ENCODE data around the gene ATP2C1. TPM values are rescaled to one million over a fixed set of nuclear protein-coding genes. Genes with fewer than 3 reads are reported as not detected.
A peak's percentile ranks its signal among the peaks of the same experiment; 100 is the strongest.

ATP2C1 gene
- total RNA-seq, 1 experiment from 2014 or later: 84.4 TPM

DNA sequence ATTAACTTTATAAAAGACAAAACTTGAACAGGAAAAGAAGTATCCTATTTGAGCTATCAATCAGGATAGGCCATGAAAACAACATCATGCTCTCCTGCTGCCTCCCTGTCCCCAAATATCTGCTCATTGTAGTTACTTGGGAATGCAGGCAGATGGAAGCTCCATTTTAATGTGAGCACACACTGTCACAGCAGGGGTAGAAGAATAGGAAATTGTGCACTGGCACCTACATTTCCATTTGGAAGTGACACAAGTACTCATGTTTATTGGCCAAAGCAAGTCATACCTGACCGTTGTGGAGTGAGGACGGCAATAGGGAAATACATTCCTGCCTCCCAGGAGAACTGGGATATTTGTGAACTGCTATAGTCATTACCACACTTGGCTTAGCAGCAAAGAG lies 80.3 kb downstream of the ATP2C1 start:
- DNase-seq (ENCODE audit: low read depth): no peak

DNA sequence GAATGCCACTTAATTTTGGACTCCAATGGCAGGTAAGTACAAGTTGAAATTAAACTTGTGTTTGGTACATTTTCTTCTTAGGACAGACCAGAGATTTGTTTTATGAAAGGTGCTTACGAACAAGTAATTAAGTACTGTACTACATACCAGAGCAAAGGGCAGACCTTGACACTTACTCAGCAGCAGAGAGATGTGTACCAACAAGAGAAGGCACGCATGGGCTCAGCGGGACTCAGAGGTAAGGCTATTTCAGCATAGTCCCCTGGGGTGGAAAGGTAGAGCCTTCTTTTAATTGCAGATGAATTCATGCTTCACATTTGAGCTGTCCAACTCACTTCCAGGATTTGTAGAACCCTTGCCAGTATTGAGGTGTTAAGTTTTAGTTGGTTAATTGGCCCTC lies 81.4 kb downstream of the ATP2C1 start:
- no peak for DNase-seq (ENCODE audit: low read depth)

DNA sequence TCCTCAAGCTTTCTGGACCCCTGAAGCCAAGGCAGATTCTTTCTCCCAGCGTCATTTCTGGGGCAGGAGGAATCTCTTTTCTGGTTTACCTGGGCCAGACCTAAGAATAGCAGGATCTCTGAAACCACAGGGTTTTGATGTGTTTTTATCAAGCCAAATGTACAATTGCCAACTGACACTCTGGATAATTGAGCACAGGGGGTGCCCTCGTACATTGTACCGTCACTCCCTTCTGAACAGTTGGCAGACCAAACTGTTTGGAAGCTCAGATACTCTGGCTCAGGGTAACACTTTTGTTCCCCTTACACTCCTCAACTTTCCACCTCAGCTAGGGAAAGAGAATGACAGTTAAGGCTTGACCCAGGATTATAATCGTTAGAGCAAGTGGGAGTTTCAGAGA lies 82.8 kb downstream of the ATP2C1 start:
- no peak for DNase-seq (ENCODE audit: low read depth)

DNA sequence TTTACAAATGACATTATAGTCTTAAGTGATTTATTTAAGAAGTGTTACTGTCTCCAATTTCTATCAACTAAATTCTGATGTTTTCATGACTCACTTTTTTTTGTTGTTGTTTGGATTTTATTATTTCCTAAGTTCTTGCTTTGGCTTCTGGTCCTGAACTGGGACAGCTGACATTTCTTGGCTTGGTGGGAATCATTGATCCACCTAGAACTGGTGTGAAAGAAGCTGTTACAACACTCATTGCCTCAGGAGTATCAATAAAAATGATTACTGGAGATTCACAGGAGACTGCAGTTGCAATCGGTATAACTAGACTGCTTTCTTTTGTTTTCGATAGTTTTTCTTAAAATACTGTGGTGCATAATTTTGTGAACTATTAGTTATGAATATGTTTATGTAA lies 85.2 kb downstream of the ATP2C1 start:
- no peak for DNase-seq (ENCODE audit: low read depth)

DNA sequence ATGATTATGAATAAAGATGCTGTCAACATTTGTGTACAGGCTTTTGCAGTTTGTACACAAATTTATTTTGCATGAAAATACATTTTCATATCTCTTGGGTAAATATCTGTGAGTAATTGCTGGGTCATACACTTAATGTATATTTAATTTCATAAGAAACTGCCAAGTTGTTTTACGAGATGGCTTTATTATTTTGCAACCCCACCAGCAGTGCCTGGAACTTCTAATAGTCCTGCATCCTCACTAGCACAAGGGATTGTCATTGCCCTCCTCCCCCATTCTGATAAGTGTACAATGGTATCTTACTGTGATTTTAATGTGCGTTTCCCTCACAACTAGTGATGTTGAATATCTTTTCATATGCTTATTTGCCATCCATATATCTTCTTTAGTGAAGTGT lies 87.6 kb downstream of the ATP2C1 start:
- DNase-seq (ENCODE audit: low read depth): no peak

DNA sequence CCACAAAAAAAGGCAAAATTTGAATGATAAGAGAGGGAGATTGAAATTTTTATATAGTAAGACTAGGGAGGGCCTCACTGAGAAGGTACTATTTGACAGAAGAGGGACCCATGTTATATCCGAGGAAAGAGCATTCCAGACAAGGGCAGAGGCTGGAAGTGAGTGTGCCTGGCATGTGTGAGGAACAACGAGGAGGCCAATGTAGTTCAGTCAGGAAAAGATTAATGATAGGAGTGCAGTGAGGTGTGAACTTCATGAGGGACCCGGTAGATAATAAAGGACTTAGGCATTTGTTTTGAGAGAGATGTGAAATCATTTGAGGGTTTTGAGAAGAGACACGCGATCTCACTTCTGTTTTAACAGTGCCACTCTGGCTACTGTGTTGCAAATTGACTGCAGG lies 96.4 kb downstream of the ATP2C1 start:
- no peak for DNase-seq (ENCODE audit: low read depth)

DNA sequence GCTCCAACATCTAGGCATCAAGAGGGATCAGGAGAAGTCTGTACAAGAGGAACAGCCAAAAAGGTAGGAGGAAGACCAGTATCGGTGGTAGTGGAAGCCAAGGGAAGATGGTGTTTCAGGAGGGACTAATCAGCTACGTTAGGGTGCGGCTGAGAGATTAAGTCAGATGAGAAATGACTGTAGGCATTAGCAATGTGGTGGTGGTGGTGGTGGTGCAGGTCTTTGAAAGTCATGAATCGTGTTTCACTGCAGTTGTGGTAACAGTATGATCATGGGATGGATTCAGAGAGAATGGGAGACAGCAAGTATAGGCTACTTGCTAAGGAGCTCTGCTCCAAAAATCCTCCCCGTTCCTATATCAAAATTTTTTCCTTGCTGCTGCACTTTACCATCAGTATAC lies 97.2 kb downstream of the ATP2C1 start:
- DNase-seq (ENCODE audit: low read depth): no peak

DNA sequence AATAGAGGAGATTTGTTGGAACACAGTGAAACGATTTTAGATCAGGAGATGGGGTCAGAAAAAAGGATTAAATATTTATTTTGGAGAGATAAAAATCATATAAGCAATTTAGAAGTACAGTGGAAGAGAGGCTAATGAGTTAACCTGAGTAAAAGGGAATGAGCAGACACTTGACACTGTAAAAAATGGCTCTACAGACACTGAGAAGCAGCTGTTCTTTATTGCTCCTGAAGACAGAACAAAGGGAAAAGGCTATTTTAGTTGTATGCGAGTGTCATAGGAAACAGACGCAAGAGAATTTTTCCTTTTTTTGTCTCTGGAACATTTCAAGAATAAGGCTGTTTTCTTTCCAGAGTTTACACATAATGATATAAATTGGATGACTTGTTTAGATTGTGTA lies 98.5 kb downstream of the ATP2C1 start:
- no peak for DNase-seq (ENCODE audit: low read depth)

GRCh38 chr3:130997289-130997688 lies 103.4 kb downstream of the ATP2C1 start:
- DNase-seq (ENCODE audit: low read depth): no peak

- no peak for DNase-seq (ENCODE audit: low read depth)
These were observed 107.2 kb downstream of the ATP2C1 start for GRCh38 chr3:131001071-131001470.

DNA sequence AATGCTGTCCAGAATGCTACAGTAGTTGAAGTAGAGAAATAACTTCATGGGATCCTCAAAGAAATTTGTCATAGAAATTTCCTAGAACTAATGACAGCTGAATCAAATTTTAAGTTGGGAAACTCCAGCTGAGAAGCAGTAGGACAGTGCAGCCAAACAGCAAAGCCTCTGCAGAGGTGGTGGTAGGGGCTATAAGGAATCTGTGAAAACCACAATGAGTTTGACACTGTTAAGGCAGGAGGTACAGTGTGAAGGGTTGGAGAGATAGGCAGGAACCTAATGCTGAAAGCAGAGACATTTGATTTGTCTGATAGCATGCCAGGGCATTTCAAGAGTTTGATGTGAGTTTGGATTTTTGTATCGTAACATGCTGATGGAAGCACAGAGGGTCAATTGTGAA lies 110.7 kb downstream of the ATP2C1 start:
- DNase-seq (ENCODE audit: low read depth): no peak

DNA sequence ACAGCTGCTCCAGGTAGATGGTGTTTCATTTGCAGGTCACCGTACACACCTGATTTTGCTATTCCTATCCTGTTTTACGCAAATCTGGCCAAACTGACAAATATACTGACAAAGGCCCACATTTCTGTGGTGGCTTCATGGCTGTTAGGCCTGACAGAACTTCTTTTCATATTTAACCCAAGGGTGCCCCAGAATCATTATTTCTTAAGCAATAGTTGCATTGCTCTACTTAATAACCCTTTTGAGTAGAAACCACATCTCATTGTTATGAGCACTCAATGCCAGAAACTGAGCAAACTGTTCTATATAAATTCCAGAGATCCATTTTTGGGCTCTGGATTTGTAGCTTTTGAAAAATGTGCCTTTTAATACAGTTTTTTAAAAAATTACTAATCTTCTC lies 113.4 kb downstream of the ATP2C1 start:
- DNase-seq (ENCODE audit: low read depth): no peak

DNA sequence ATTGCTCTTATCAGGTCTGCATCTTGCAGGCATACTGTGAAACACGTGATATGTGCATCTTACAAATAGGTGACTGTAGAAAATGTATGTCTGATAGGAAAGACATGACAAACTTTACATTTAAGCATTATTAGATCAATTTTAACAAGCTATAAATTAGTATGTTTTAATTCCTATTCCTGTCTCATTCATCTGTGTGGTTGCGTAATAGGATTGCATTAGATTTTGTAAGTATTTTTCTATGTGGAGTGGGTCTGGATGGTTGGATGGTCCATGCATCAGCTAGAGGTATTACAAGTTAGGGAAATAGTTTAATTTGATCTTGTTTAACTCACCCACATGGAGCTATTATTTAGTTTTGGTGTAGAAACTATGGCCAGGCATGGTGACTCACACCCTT lies 113.9 kb downstream of the ATP2C1 start:
- peak; percentile 48 for DNase-seq (ENCODE audit: low read depth)

GRCh38 chr3:131008326-131008725 lies 114.4 kb downstream of the ATP2C1 start:
- DNase-seq (ENCODE audit: low read depth): no peak

DNA sequence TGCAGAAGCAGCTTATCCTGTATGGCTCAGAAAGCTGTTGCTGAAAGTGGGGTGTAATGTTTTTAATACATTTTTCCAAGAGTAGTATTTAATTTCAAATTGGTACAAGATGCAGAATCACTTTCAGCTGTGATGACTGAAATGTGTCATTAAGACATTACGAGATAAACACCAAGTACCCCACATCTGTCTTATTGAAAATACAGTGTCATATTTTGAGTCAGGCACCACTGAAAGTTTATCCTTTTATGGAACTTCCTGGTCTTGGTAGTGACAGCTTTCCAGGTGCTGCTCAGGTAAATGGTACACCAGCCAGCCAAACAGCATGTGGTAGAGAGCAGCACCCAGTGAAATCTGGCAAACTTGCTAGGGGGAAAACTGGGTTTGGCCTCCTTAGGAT lies 115.8 kb downstream of the ATP2C1 start:
- no peak for DNase-seq (ENCODE audit: low read depth)

- DNase-seq (ENCODE audit: low read depth): no peak
These were observed 125.1 kb downstream of the ATP2C1 start for GRCh38 chr3:131018970-131019369.

DNA sequence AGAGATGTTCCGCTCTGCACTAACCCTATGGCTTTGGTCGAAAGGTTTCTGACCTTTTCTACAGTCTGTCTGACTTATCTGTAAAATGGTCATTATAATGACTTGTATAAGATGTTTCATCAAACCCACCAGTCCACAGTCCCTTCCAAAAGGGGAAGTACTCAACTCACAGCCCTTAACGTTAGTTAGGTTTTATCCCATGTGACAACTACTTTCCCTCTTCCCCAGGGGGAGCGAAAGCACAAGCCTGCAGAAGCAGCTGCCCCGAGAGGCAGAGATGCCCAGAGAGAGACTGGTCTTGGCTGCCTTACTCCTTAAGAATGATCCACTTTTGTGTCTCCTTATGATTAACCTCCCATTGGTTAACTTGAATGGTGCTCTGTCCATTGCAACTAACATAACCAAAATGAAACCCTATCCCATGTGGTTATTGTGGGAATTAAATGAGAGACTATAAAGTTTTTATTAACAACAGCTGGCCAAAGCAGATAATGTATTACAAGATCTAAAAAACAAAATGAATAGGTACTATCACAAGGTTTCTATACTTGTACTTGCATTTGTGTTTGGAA lies 126.3 kb downstream of the ATP2C1 start:
- DNase-seq (ENCODE audit: low read depth): no peak

- DNase-seq (ENCODE audit: low read depth): no peak
These were observed 131.7 kb downstream of the ATP2C1 start for GRCh38 chr3:131025539-131025938.

DNA sequence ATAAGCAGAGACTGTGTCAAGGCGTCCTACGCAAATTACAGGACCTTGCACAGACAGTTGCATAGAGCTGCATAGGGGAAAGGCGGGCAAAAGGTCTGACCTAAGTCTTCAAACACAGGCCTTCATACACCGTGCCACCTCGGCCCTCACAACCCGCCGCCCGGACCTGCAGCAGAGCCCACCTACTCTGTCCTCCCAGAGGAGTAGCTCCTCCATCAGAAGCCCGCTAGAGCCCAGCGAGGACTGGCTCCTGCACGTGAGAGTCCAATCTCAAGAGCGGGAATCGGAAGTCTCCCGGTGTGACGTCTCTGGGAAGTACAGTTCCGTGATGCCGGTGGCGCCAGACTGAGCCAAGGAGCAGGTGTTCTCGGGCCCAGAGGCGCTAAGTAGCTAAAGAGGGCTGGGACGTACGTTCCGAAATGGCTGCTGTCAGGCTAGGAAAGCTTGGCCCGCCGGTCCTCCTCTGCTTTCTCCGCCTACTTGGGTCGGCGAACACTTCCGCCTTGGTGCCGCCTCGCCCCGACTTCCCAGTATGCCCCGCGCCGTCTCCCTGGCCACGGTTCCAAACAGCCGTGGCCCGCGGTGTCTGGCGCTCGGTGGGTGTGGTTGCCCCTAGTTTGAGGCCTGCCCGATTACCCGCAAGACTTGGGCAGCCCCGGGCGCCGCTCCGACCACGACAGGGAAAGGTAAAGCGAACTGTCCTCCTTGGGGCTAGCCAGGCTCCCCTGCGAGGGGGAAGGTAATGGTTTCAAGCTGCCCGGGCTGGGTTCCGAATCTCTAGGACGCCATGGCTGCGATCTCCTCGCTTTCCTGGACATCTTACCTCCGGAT lies 132.7 kb downstream of the ATP2C1 start, which contains the start of the genes ASTE1 and NEK11:
ASTE1 (minus strand) TSS at position 505 of the 831 bp plus-strand sequence. CDS start 1,519 bp downstream, outside the sequence.
NEK11 (plus strand) TSS at position 557 of the 831 bp plus-strand sequence. CDS start 2,832 bp downstream, outside the sequence.
- DNase-seq (ENCODE audit: low read depth): peak; percentile 93

DNA sequence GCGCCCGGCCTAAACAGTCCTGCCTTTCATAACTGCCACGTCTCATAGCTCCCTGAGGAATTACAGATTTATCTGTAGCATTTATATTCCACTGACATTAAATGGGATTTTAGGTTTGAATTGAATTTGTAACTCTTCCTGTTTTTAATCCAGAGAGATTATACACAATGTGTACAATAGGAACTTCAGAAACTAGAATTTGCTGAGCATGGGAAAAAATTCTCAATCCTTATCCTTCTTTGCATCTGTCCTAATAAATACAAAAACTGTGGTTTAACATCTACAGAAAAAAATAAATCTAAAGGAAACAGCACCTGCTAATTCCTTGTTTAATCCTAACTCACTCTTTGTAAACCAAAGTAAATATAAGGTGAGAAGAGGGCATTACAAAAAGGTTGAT lies 135.0 kb downstream of the ATP2C1 start:
- no peak for DNase-seq (ENCODE audit: low read depth)

DNA sequence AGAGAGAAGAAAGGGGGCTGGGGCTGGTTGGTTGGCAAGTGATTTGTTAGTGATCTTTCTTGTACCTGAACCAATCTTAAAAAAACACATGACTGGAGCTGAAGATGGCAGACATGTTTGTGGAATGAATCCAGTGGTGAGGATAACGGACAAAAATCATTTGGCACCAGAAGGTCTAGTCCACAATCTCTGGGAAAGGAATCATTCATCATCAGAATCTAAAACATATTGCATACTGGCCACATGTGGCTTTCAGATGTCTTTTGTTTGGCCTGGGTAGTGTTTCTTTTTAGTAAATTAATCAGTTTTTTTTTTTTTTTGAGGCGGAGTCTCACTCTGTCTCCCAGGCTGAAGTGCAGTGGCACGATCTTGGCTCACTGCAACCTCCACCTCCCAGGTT lies 137.8 kb downstream of the ATP2C1 start:
- no peak for DNase-seq (ENCODE audit: low read depth)

DNA sequence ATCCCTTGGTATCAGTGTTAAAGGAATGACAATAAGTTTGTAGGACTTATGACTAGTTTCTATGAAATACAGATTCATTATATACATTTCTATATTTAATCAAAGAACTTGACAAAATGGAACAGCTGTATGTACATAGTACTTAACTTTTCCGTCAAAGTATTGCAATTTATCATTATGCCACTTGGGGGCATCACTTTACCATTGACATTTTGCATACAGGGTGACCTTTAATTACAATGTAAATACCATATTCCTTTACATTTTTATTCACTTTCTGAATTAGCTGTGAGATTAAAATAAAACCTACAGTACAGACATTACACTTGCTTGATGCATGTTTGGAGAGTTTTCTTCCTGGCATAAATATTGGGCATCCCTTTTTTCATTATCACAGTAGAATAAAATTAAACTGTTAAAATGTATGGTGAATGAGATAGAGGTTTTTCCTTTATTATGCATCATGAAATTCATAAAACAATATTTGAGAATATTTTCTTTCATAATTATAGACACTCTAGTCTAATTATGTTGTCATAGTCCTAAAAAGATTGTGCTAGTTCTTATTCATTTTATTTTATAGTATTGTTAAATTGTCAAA lies 139.7 kb downstream of the ATP2C1 start:
- DNase-seq (ENCODE audit: low read depth): peak; percentile 28
